Measurements from ENCODE around the gene RASGRF2. TPM values are rescaled to one million over a fixed set of nuclear protein-coding genes. Genes with fewer than 3 reads are reported as not detected.
"Not testable (repeated sequence)": the region's sequence is repeated elsewhere in the genome, so short reads cannot be mapped to it uniquely, and the experiment has no call there.

RASGRF2 gene
- total RNA-seq, 4 donors from 2014 or later = 13.0 to 45.9 (median 20.0) TPM

GRCh38 chr5:81115261-81115660, 155.1 kb downstream of the RASGRF2 start:
- no peak for ATAC-seq (ENCODE audit: low FRiP score)
- no peak for TF ChIP-seq CTCF (IDR thresholded peaks at IDR 0.05)
- DNase-seq (ENCODE audit: low spot score) = no peak

- DNase-seq (ENCODE audit: low spot score) = no peak
- no peak for ATAC-seq (ENCODE audit: low FRiP score)
- no peak for TF ChIP-seq CTCF (IDR thresholded peaks at IDR 0.05)
These were observed 157.4 kb downstream of the RASGRF2 start for GRCh38 chr5:81117566-81117965.

GRCh38 chr5:81121273-81121672, 161.1 kb downstream of the RASGRF2 start:
- no peak for ATAC-seq (ENCODE audit: low FRiP score)
- no peak for TF ChIP-seq CTCF (IDR thresholded peaks at IDR 0.05)
- DNase-seq (ENCODE audit: low spot score) = no peak

- no peak for ATAC-seq (ENCODE audit: low FRiP score)
- no peak for TF ChIP-seq CTCF (IDR thresholded peaks at IDR 0.05)
- no peak for DNase-seq (ENCODE audit: low spot score)
These were observed 161.9 kb downstream of the RASGRF2 start for GRCh38 chr5:81121836-81122630.

- DNase-seq (ENCODE audit: low spot score); ATAC-seq (ENCODE audit: low FRiP score): not testable (repeated sequence)
These were observed 164.5 kb downstream of the RASGRF2 start for GRCh38 chr5:81124689-81125088.

- ATAC-seq (ENCODE audit: low FRiP score) (peak; percentile 64), DNase-seq (ENCODE audit: low spot score) (no peak)
- no peak for TF ChIP-seq CTCF (IDR thresholded peaks at IDR 0.05)
These were observed 165.8 kb downstream of the RASGRF2 start for GRCh38 chr5:81125959-81126358.

- TF ChIP-seq CTCF (IDR thresholded peaks at IDR 0.05) = no peak
- DNase-seq (ENCODE audit: low spot score) (no peak), ATAC-seq (ENCODE audit: low FRiP score) (no peak)
These were observed 168.3 kb downstream of the RASGRF2 start for GRCh38 chr5:81128416-81128815.

All from omental fat pad (tissue), 4 donors.